Mucosa of descending colon (tissue), 3 donors: ENCODE measurements around the gene TSPAN11. TPM values are rescaled to one million over a fixed set of nuclear protein-coding genes. Genes with fewer than 3 reads are reported as not detected.
"Not testable (repeated sequence)": the region's sequence is repeated elsewhere in the genome, so short reads cannot be mapped to it uniquely, and the experiment has no call there.

Source experiments
- ATAC-seq: fragments of 200-7000 bp; cut with Tn5 transposase; one replicate; pipeline ENCODE4 v1.9.1; 2020; ENCODE audit warnings: mild to moderate bottlenecking, moderate library complexity
- DNase-seq, 3 donors: peaks; one replicate each; pipeline ENCODE4 v3.0.0-alpha.2; 2020
- H3K36me3 ChIP-seq: fragments of 200-600 bp; one replicate; pipeline ENCODE4 v1.8.0; 2021; ENCODE audit warnings: low read depth, mild to moderate bottlenecking
- H3K4me1 ChIP-seq: fragments of 200-600 bp; one replicate; pipeline ENCODE4 v1.8.0; 2021; ENCODE audit warnings: low read depth, mild to moderate bottlenecking
- H3K4me3 ChIP-seq: fragments of 200-600 bp; one replicate; pipeline ENCODE4 v1.8.0; 2021; ENCODE audit warnings: mild to moderate bottlenecking
- H3K9me3 ChIP-seq: fragments of 200-600 bp; one replicate; pipeline ENCODE4 v1.8.0; 2021; ENCODE audit warnings: mild to moderate bottlenecking
- CTCF ChIP-seq: fragments of 200-600 bp; IDR thresholded peaks from one replicate; pipeline ENCODE4 v1.8.0; 2022; ENCODE audit warnings: antibody characterized with exemption, mild to moderate bottlenecking
- intact Hi-C, 2 donors: fragments of 100-400 bp; cut with DNase I in 1 of 2; cut with micrococcal nuclease in 1 of 2; formaldehyde crosslinking; loops; one replicate each; pipeline versions ENCODE4 v1.11.0 to v1.11.1; 2022; cut with DNase I, micrococcal nuclease
- total RNA-seq, 3 donors: library from RNA; stranded (reverse); fragmentation: NEBNext Ultra II Directional in 2 of 3; extraction: Animal tissue kit (Norgen Biotek cat#: 25700) in 2 of 3; gene quantifications; one replicate each; pipeline versions ENCODE4 v1.2.1 to v1.2.4, GENCODE V29; 2021 to 2023
- donor health status: DM: no; HTN: no; CAD: no; lungs with moderate emphysema.
- donor health status: DM: no; HTN: no; CAD: no.
- donor health status: DM: no; HTN: yes; CAD: no.

The TSPAN11 gene
- total RNA-seq, 3 donors from 2014 or later: 3.2 to 19.9 (median 4.2) TPM

- no peak for DNase-seq
- Histone ChIP-seq H3K4me1 (no peaks in the 10 kb centered on the region), H3K36me3 (no peaks in the 10 kb centered on the region), H3K4me3 (no peak overlapping the region), H3K9me3 (no peaks in the 10 kb centered on the region)
- no peak for TF ChIP-seq CTCF
- ATAC-seq: no peak
- intact Hi-C loops: no loop called here
Observed at GRCh38 chr12:31021181-31021580, 94.6 kb downstream of the TSPAN11 start.

GRCh38 chr12:31021809-31022494 lies 95.4 kb downstream of the TSPAN11 start:
- Histone ChIP-seq H3K4me3 (no peak overlapping the region), H3K36me3 (no peaks in the 10 kb centered on the region), H3K9me3 (no peaks in the 10 kb centered on the region), H3K4me1 (no peaks in the 10 kb centered on the region)
- intact Hi-C loops: no loop called here
- no peak for DNase-seq
- no peak for TF ChIP-seq CTCF
- ATAC-seq: no peak

- Histone ChIP-seq H3K4me1 (no peaks in the 10 kb centered on the region), H3K36me3 (no peaks in the 10 kb centered on the region), H3K9me3 (no peaks in the 10 kb centered on the region), H3K4me3 (no peak overlapping the region)
- intact Hi-C loops: no loop called here
- DNase-seq (no peak), ATAC-seq (no peak)
- TF ChIP-seq CTCF: no peak
Observed at GRCh38 chr12:31023271-31023724, 96.8 kb downstream of the TSPAN11 start.

GRCh38 chr12:31026202-31026601 lies 99.7 kb downstream of the TSPAN11 start:
- Histone ChIP-seq H3K4me3 (no peak overlapping the region), H3K4me1 (no peaks in the 10 kb centered on the region), H3K9me3 (no peaks in the 10 kb centered on the region), H3K36me3 (no peaks in the 10 kb centered on the region)
- ATAC-seq: no peak
- no peak for TF ChIP-seq CTCF
- intact Hi-C loops: no loop called here
- DNase-seq: no peak

DNA sequence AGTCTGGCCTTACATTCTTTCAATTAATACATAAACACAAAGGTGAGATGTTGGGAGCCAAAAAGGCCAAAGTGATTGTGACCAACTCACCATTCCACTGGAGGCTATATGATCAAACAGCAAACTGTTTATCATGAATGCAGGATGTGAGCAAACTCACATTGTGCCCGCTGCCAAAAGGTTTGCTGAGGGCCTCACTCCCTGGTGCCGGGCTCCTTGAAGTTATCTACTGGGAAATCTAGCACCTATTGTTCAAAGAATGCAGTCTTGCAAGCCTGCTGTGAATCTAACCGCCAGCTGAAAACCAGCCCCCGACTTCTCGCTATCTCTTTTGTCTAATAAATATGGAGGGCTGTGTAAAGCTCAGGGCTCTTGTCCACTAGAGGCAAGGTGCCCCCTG lies 100.5 kb downstream of the TSPAN11 start:
- H3K36me3 ChIP-seq, H3K4me3 ChIP-seq, intact Hi-C loops, DNase-seq, H3K9me3 ChIP-seq, ATAC-seq, H3K4me1 ChIP-seq: not testable (repeated sequence)

GRCh38 chr12:31029468-31029867 lies 102.9 kb downstream of the TSPAN11 start:
- Histone ChIP-seq H3K36me3 (no peaks in the 10 kb centered on the region), H3K4me3 (no peak overlapping the region), H3K9me3 (no peaks in the 10 kb centered on the region), H3K4me1 (no peaks in the 10 kb centered on the region)
- intact Hi-C loops: no loop called here
- ATAC-seq: no peak
- DNase-seq: no peak
- no peak for TF ChIP-seq CTCF
